H1 (cell line): ENCODE data around the gene ASAP2. TPM values are rescaled to one million over a fixed set of nuclear protein-coding genes. Genes with fewer than 3 reads are reported as not detected.

Experiments used
- ASH2L ChIP-seq: fragments of 200-600, 300-600 bp; sonication (generic); IDR thresholded peaks from one replicate; pipeline ENCODE4 v1.7.1; 2017; ENCODE audit warnings: low read length
- CBX5 ChIP-seq: fragments of 300-800, 300-1000 bp; sonication (generic); IDR thresholded peaks from 2 replicates; pipeline ENCODE4 v1.7.1; 2016; ENCODE audit warnings: antibody characterized with exemption, low read length, low read depth
- CEBPB ChIP-seq: IDR thresholded peaks from 2 replicates; pipeline ENCODE4 v1.6.1; 2012; ENCODE audit warnings: low read depth, low read length
- CHD7 ChIP-seq: fragments of 300-600 bp; sonication (generic); IDR thresholded peaks from 2 replicates; pipeline ENCODE4 v1.7.1; 2012; ENCODE audit warnings: low read length, moderate library complexity, mild to moderate bottlenecking, inconsistent platforms; ENCODE audit not compliant: insufficient replicate concordance
- CREB1 ChIP-seq: IDR thresholded peaks from 2 replicates; pipeline ENCODE4 v1.6.1; 2012; ENCODE audit warnings: inconsistent platforms
- EGR1 ChIP-seq: IDR thresholded peaks from 2 replicates; pipeline ENCODE4 v1.6.1; 2011; ENCODE audit warnings: low read depth, low read length, borderline replicate concordance
- HDAC6 ChIP-seq: IDR thresholded peaks from one replicate; pipeline ENCODE4 v1.7.1; 2012; ENCODE audit warnings: low read depth, mild to moderate bottlenecking, inconsistent platforms, low read length, moderate library complexity
- KDM5A ChIP-seq: fragments of 200-600 bp; IDR thresholded peaks from 2 replicates; pipeline ENCODE4 v1.7.1; 2012; ENCODE audit warnings: mild to moderate bottlenecking, low read length, inconsistent platforms, mixed read lengths
- POLR2AphosphoS5 ChIP-seq: IDR thresholded peaks from 2 replicates; pipeline ENCODE4 v1.6.1; 2011; ENCODE audit warnings: low read depth, low read length
- RBBP5 ChIP-seq: IDR thresholded peaks from 2 replicates; pipeline ENCODE4 v1.7.1; 2012; ENCODE audit warnings: low read depth, mild to moderate bottlenecking, inconsistent platforms, low read length, moderate library complexity, borderline replicate concordance
- SIRT6 ChIP-seq: IDR thresholded peaks from one replicate; pipeline ENCODE4 v1.7.1; 2012; ENCODE audit warnings: low read length, inconsistent platforms
- SP2 ChIP-seq: IDR thresholded peaks from 2 replicates; pipeline ENCODE4 v1.6.1; 2012; ENCODE audit warnings: mild to moderate bottlenecking, low read length, inconsistent platforms
- TAF1 ChIP-seq: IDR thresholded peaks from 2 replicates; pipeline ENCODE4 v1.6.1; 2011; ENCODE audit warnings: mild to moderate bottlenecking, low read depth, low read length
- TAF7 ChIP-seq: optimal IDR thresholded peaks from 2 replicates; pipeline ENCODE3; 2011; ENCODE audit warnings: low read depth, mild to moderate bottlenecking, inconsistent platforms, low read length, moderate library complexity, borderline replicate concordance
- polyA plus RNA-seq, 7 experiments: library from polyadenylated mRNA; depleted of rRNA in 3 of 7; stranded (reverse) in 5 of 7; unstranded in 2 of 7; fragments of >200 nt in 5 of 7; fragments of 200-250 nt in 2 of 7; gene quantifications; 1 replicate in 5 of 7; 2 replicates in 1 of 7; 4 replicates in 1 of 7; pipeline versions ENCODE4 v1.2.1 to v1.2.3, GENCODE V29; 2011 to 2013; ENCODE audit warnings: missing spikeins in 2 of 7, mixed read lengths in 2 of 7
- total RNA-seq: library from RNA; stranded (reverse); fragmentation: NEBNext Ultra II Directional; extraction: Animal tissue kit (Norgen Biotek cat#: 25700); gene quantifications from 2 replicates; pipeline ENCODE4 v1.2.1, GENCODE V29; 2021

ASAP2 gene
- total and polyA plus RNA-seq, 2 of the 8 experiments (the other 6 are each of a cell fraction or from before 2014, with no cell fraction given): 10.2 to 18.7 TPM

DNA sequence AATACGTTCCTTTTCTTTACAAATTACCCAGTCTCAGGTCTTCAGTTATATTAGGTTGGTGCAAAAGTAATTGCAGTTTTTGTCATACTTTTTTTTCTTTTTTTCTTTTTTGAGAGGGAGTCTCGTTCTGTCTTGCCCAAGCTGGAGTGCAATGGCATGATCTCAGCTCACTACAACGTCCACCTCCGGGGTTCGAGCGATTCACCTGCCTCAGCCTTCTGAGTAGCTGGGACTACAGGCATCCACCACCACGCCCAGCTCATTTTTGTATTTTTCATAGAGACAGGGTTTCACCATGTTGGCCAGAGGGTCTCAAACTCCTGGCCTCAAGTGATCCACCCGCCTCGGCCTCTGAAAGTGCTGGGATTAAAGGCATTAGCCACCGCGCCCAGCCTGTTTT, 43.8 kb upstream of the ASAP2 start (continued):
- no peak for TF ChIP-seq CHD7
- TF ChIP-seq TAF1: no peak
- no peak for TF ChIP-seq SIRT6
- no peak for TF ChIP-seq CBX5
- no peak for TF ChIP-seq CREB1
- TF ChIP-seq RBBP5: no peak
- TF ChIP-seq KDM5A: no peak
- no peak for TF ChIP-seq ASH2L
- TF ChIP-seq TAF7: no peak
- no peak for TF ChIP-seq EGR1
- TF ChIP-seq SP2: no peak
- no peak for TF ChIP-seq CEBPB
- no peak for TF ChIP-seq HDAC6
- TF ChIP-seq POLR2AphosphoS5: no peak
